ENCODE results near the gene NAV2. TPM values are rescaled to one million over a fixed set of nuclear protein-coding genes. Genes with fewer than 3 reads are reported as not detected.

NAV2 gene
- total RNA-seq, 1 donor from 2014 or later: 44.8 TPM

DNA sequence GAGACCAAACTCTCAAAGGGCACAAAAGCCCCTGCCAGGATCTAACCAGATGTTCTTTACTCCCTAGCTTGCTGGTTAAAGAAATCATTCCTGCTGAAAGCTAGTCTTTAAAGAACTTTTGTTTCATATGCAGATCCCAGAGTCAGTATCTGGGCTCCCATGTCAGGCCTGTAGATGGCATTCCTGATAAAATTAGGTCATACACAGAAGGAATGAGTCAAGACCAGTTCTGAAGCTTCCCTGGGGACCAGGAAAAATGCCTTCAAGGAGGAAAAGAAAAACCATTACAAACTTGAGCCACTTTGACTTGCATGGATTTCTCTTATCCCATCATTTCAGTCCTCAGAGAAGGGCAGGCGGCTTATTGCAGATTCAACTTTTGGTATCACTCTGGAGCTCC is 441.7 kb downstream of the NAV2 start:
- peaks cover 9% of the 10 kb centered on the region for H3K4me1 ChIP-seq
- H3K9me3 ChIP-seq: no peaks in the 10 kb centered on the region
- H3K4me3 ChIP-seq: no peak overlapping the region
- intact Hi-C loops (cut with DNase I): no loop called here
- DNase-seq (no peak), ATAC-seq (no peak)
- no peaks in the 10 kb centered on the region for H3K36me3 ChIP-seq
- H3K27ac ChIP-seq: no peak overlapping the region
- H3K27me3 ChIP-seq: peaks cover 62% of the 10 kb centered on the region
- TF ChIP-seq, protein P1, sequence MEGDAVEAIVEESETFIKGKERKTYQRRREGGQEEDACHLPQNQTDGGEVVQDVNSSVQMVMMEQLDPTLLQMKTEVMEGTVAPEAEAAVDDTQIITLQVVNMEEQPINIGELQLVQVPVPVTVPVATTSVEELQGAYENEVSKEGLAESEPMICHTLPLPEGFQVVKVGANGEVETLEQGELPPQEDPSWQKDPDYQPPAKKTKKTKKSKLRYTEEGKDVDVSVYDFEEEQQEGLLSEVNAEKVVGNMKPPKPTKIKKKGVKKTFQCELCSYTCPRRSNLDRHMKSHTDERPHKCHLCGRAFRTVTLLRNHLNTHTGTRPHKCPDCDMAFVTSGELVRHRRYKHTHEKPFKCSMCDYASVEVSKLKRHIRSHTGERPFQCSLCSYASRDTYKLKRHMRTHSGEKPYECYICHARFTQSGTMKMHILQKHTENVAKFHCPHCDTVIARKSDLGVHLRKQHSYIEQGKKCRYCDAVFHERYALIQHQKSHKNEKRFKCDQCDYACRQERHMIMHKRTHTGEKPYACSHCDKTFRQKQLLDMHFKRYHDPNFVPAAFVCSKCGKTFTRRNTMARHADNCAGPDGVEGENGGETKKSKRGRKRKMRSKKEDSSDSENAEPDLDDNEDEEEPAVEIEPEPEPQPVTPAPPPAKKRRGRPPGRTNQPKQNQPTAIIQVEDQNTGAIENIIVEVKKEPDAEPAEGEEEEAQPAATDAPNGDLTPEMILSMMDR (IDR thresholded peaks at IDR 0.05): no peak

DNA sequence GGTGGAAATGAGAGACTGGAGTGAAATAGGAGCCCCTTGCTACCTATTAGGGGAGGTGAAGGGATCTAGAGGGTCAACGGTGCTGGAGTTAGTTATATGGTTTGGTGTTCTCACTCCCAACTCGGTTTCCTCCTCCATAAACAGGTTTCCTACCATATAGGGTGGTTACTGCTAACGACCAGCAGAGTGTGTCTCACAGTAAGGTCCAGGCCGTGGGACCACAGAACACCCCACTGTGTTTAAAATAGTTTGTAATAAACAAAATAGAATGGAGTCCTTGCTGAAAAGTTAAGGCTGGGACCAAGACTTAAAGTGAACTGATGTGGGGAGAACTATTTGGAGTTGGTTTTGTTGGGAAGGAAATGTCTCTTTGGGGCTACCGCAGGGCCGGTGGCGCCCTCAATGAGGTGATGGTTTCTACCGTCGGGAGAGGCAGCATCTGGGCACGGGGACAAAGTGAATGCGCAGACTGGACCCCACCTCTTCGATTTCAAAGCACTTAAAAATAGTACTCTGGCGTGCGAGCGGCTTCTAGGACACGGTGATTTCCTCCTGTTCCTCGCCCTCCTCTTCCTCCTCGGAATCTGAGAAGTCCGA is 443.1 kb downstream of the NAV2 start:
- DNase-seq (no peak), ATAC-seq (no peak)
- H3K27ac ChIP-seq: no peak overlapping the region
- H3K4me1 ChIP-seq: peaks cover 9% of the 10 kb centered on the region
- intact Hi-C loops (cut with DNase I): no loop called here
- TF ChIP-seq, protein P1 (IDR thresholded peaks at IDR 0.05): no peak
- no peaks in the 10 kb centered on the region for H3K9me3 ChIP-seq
- H3K36me3 ChIP-seq: no peaks in the 10 kb centered on the region
- H3K27me3 ChIP-seq: peaks cover 76% of the 10 kb centered on the region
- H3K4me3 ChIP-seq: peak overlapping the region; percentile 30

DNA sequence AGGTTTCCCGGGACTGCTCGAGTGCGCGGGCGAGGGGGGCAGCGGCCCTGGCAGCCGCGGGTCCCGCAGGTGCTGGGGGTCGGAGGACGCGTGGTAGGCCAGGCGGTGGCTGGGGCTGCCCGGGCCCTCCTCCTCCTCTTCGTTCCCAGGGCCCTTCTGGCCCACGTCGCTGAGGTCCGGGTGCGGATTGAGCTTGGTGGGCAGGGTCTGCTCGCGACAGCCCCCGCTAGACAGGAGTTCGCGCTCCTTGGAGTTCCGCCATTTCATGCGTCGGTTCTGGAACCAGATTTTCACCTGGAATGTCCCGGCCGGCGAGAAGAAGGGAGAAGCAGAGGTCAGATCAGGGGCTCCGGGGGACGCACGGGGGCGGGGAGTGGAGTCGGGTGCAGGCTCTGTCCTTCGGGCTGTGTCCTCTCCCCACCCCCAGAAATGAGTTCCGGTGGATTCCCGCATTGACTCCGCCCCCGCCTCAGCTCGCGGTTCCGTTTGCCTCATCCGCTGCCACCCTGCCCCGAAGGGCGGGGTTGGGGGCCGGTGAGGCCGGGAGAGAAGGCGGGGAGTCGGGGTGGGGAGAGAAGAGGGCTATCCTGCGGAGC is 443.7 kb downstream of the NAV2 start:
- Histone ChIP-seq H3K27me3 (peaks cover 82% of the 10 kb centered on the region), H3K4me1 (peaks cover 9% of the 10 kb centered on the region), H3K27ac (no peak overlapping the region), H3K9me3 (no peaks in the 10 kb centered on the region), H3K36me3 (no peaks in the 10 kb centered on the region), H3K4me3 (peak overlapping the region; percentile 30)
- TF ChIP-seq, protein P1 (IDR thresholded peaks at IDR 0.05): no peak
- ATAC-seq: peak; percentile 37
- intact Hi-C loops (cut with DNase I): no loop called here
- DNase-seq: no peak

DNA sequence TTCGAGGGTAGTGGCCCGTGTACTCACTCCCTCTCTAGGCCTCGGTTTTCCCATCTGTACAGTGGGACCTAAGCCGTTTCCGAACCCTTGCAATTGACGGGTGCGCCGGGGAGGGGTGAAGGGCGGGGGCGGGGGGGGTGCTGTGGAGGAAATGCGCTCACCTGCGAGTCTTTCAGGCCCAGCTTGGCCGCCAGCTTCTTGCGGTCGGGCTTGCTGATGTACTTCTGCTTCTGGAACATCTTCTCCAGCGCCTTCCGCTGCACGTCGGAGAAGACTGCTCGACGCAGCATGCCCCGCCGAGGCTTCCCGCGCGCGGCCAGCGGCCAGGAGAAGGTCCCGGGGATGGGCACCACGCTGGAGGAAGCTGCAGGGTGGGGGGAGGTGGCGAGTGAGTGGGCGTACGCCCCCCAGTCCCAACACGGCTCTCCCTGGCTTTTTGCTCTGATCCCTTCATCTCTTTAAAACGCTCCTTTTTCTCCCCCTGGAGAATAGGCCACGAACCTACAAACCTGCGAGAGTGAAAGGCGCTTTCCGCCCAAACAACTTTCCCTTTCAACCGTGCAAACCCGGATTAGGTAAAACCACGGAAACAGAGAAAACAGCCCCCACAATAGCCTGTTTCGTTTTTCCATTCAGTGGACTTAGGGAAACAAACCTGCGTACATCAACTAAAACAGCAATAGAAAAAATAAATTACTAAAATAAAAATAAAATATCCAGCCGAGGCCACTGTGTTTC is 444.4 kb downstream of the NAV2 start:
- Histone ChIP-seq H3K4me1 (peaks cover 9% of the 10 kb centered on the region), H3K36me3 (no peaks in the 10 kb centered on the region), H3K27me3 (peaks cover 87% of the 10 kb centered on the region), H3K27ac (no peak overlapping the region), H3K9me3 (no peaks in the 10 kb centered on the region), H3K4me3 (peak overlapping the region; percentile 30)
- intact Hi-C loops (cut with DNase I): no loop called here
- DNase-seq: no peak
- peak; percentile 10 for ATAC-seq
- TF ChIP-seq, protein P1 (IDR thresholded peaks at IDR 0.05): no peak

DNA sequence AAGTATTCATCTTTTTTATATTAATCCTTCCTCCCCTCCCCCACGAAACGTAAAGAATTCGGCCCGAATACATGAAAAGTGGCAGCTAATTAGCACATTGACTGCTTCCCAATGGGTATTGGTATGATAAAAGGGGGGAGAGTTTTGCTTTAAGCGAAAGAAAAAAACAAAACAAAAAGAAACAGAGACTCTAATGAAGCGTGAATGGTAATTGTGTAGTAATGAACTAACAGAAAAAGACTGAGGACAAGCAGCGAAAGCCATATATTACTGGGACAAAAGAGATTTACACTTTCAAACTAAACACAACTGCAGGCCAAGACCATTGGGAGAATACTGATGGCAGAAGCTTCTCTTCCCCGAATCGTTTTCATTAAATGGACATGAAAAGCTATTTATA is 445.1 kb downstream of the NAV2 start:
- intact Hi-C loops (cut with DNase I): no loop called here
- ATAC-seq: no peak
- H3K27ac ChIP-seq: no peak overlapping the region
- peaks cover 9% of the 10 kb centered on the region for H3K4me1 ChIP-seq
- H3K36me3 ChIP-seq: no peaks in the 10 kb centered on the region
- TF ChIP-seq, protein P1 (IDR thresholded peaks at IDR 0.05): no peak
- no peak for DNase-seq
- peaks cover 92% of the 10 kb centered on the region for H3K27me3 ChIP-seq
- no peaks in the 10 kb centered on the region for H3K9me3 ChIP-seq
- no peak overlapping the region for H3K4me3 ChIP-seq

Measured in upper lobe of right lung (tissue), 1 donor.